NT2/D1 (cell line): Measurements from ENCODE around the gene AVEN.

Source experiments
- DNase-seq: peaks from one replicate; pipeline ENCODE4 v3.0.0-alpha.2; 2011; ENCODE audit warnings: low read depth, low spot score
- H3K27me3 ChIP-seq: 2 replicates; pipeline ENCODE4 v1.6.0; 2011; ENCODE audit warnings: mild to moderate bottlenecking; ENCODE audit not compliant: insufficient read length, insufficient read depth
- H3K36me3 ChIP-seq: 2 replicates; pipeline ENCODE4 v1.6.1; 2011; ENCODE audit warnings: mild to moderate bottlenecking, low read length, mixed read lengths; ENCODE audit not compliant: insufficient read depth, insufficient read length
- H3K4me1 ChIP-seq: 2 replicates; pipeline ENCODE4 v1.5.1; 2011; ENCODE audit not compliant: insufficient read depth, insufficient read length
- H3K4me3 ChIP-seq: 2 replicates; pipeline ENCODE4 v1.5.1; 2011; ENCODE audit warnings: low read depth; ENCODE audit not compliant: insufficient read length
- H3K9ac ChIP-seq: 2 replicates; pipeline ENCODE4 v1.6.0; 2011; ENCODE audit warnings: low read depth; ENCODE audit not compliant: insufficient read length
- H3K9me3 ChIP-seq: 2 replicates; pipeline ENCODE4 v1.5.1; 2011; ENCODE audit warnings: mild to moderate bottlenecking, low read length; ENCODE audit not compliant: insufficient read depth
- SUZ12 ChIP-seq: IDR thresholded peaks from 2 replicates; pipeline ENCODE4 v1.6.1; 2011; ENCODE audit not compliant: insufficient read length, insufficient read depth; ENCODE audit errors: extremely low read depth
- YY1 ChIP-seq: IDR thresholded peaks from 2 replicates; pipeline ENCODE4 v1.6.1; 2011; ENCODE audit not compliant: insufficient read length, insufficient read depth
- ZNF274 ChIP-seq: IDR thresholded peaks from 2 replicates; pipeline ENCODE4 v1.6.1; 2011; ENCODE audit warnings: mild to moderate bottlenecking, low read depth, low read length

The AVEN gene

GRCh38 chr15:33907326-33907725, 131.7 kb downstream of the AVEN start:
- H3K27me3 ChIP-seq = no peaks in the 10 kb centered on the region
- H3K9ac ChIP-seq = no peak overlapping the region
- H3K4me1 ChIP-seq = no peaks in the 10 kb centered on the region
- no peaks in the 10 kb centered on the region for H3K9me3 ChIP-seq
- H3K36me3 ChIP-seq = no peaks in the 10 kb centered on the region
- TF ChIP-seq SUZ12 = no peak
- no peak for TF ChIP-seq YY1
- no peak for TF ChIP-seq ZNF274
- no peak for DNase-seq
- H3K4me3 ChIP-seq = no peak overlapping the region

- TF ChIP-seq ZNF274 = no peak
- no peak for TF ChIP-seq YY1
- no peak for TF ChIP-seq SUZ12
- no peaks in the 10 kb centered on the region for H3K27me3 ChIP-seq
- no peak overlapping the region for H3K9ac ChIP-seq
Observed at GRCh38 chr15:33903661-33904060, 135.3 kb downstream of the AVEN start.

GRCh38 chr15:33902043-33902442, 137.0 kb downstream of the AVEN start:
- Histone ChIP-seq H3K9me3 (no peaks in the 10 kb centered on the region), H3K4me3 (no peak overlapping the region), H3K27me3 (no peaks in the 10 kb centered on the region), H3K4me1 (no peaks in the 10 kb centered on the region), H3K9ac (no peak overlapping the region), H3K36me3 (no peaks in the 10 kb centered on the region)
- no peak for DNase-seq
- TF ChIP-seq YY1 (no peak), ZNF274 (no peak), SUZ12 (no peak)

More at GRCh38 chr15:33903661-33904060, 135.3 kb downstream of the AVEN start:
- Histone ChIP-seq H3K4me3 (no peak overlapping the region), H3K9me3 (no peaks in the 10 kb centered on the region), H3K36me3 (no peaks in the 10 kb centered on the region), H3K4me1 (no peaks in the 10 kb centered on the region)
- DNase-seq = no peak

DNA sequence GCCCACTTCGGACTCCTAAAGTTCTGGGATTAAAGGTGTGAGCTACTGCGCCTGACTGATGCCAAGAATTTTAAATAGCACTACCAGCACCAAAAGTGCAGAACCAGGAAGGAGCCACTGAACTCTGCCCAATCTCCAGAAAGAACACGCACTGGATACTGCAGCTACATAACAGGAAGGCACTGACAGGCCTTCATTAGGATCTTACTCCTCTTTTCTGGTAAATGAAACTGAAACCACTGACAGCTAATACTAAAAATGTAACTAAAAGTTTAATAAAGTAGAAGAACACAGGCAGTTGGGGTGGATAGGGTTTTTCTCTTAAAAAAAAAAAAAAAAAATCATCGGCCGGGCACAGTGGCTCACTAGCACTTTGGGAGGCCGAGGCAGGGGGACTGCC, 144.8 kb downstream of the AVEN start:
- Histone ChIP-seq H3K9ac (no peak overlapping the region), H3K4me3 (no peak overlapping the region), H3K9me3 (no peaks in the 10 kb centered on the region), H3K27me3 (no peaks in the 10 kb centered on the region), H3K36me3 (no peaks in the 10 kb centered on the region), H3K4me1 (no peaks in the 10 kb centered on the region)
- TF ChIP-seq ZNF274 (no peak), YY1 (no peak), SUZ12 (no peak)
- no peak for DNase-seq

- H3K36me3 ChIP-seq = no peaks in the 10 kb centered on the region
- H3K27me3 ChIP-seq = no peaks in the 10 kb centered on the region
- no peaks in the 10 kb centered on the region for H3K4me1 ChIP-seq
- no peaks in the 10 kb centered on the region for H3K9me3 ChIP-seq
- no peak overlapping the region for H3K9ac ChIP-seq
- H3K4me3 ChIP-seq = no peak overlapping the region
- TF ChIP-seq SUZ12 (no peak), ZNF274 (no peak), YY1 (no peak)
- no peak for DNase-seq
Observed at GRCh38 chr15:33888176-33888575, 150.8 kb downstream of the AVEN start.

DNA sequence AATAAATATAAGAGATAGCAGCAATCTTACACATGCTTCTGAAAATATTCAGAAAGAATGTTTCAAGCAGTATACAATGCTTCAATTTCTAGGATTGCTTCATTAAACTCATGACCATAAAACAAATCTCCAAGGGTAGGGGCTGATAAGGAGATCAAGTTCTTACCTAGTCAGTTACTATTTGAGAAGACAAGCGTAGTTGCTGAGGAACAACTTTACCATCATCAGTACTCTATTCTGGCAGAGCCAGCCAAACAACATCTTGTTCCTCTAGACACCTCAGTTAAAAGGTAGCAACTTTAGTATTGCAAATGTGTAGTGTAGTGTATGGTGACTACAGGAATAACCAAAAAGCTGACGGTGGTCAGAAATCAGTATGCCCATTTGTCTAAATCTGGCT, 156.1 kb downstream of the AVEN start:
- no peak for TF ChIP-seq ZNF274
- TF ChIP-seq SUZ12 = no peak
- TF ChIP-seq YY1 = no peak
- H3K9ac ChIP-seq = no peak overlapping the region
- no peak for DNase-seq
- no peak overlapping the region for H3K4me3 ChIP-seq
- no peaks in the 10 kb centered on the region for H3K9me3 ChIP-seq
- no peaks in the 10 kb centered on the region for H3K4me1 ChIP-seq
- H3K36me3 ChIP-seq = no peaks in the 10 kb centered on the region
- no peaks in the 10 kb centered on the region for H3K27me3 ChIP-seq

DNA sequence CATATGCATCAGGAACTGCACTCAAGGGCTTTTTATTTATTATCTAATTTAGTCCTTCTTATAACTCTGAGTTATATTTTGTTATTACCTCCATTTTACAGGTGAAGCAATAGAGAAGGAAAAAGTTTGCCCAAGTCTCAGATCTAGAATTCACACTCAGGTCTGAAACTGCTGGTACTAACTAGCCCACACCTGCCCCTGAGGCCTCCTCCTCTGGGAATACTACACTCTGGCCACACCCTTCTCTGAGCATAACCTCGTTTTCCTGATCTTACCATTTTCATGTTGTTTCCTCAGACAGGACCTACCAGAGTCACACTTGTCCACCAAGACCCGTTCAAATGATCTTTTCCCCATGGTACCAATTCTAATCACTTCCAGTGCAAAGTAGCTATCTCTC, 164.8 kb downstream of the AVEN start:
- Histone ChIP-seq H3K9ac (no peak overlapping the region), H3K27me3 (no peaks in the 10 kb centered on the region), H3K4me1 (no peaks in the 10 kb centered on the region), H3K9me3 (no peaks in the 10 kb centered on the region), H3K4me3 (no peak overlapping the region), H3K36me3 (no peaks in the 10 kb centered on the region)
- TF ChIP-seq ZNF274 (no peak), YY1 (no peak), SUZ12 (no peak)
- no peak for DNase-seq
